GM18517 (cell line): Measurements from ENCODE around the gene SGSM1.
"Not testable (repeated sequence)": the region's sequence is repeated elsewhere in the genome, so short reads cannot be mapped to it uniquely, and the experiment has no call there.

Source experiments
- ATAC-seq: cut with Tn5 transposase; IDR thresholded peaks from one replicate; pipeline ENCODE4 v1.9.1; 2021; ENCODE audit warnings: mild to moderate bottlenecking, moderate library complexity; ENCODE audit not compliant: unreplicated experiment

Gene SGSM1

GRCh38 chr22:24893341-24894070 lies 87.5 kb downstream of the SGSM1 start:
- no peak for ATAC-seq

- ATAC-seq, result no peak
Observed at GRCh38 chr22:24894220-24894975, 88.4 kb downstream of the SGSM1 start.

- ATAC-seq, result no peak
Observed at GRCh38 chr22:24894998-24895397, 89.0 kb downstream of the SGSM1 start.

- no peak for ATAC-seq
Observed at GRCh38 chr22:24901448-24901847, 95.4 kb downstream of the SGSM1 start.

GRCh38 chr22:24905909-24906308 lies 99.9 kb downstream of the SGSM1 start:
- no peak for ATAC-seq

GRCh38 chr22:24907101-24907500 lies 101.1 kb downstream of the SGSM1 start:
- ATAC-seq, result not testable (repeated sequence)

- ATAC-seq, result no peak
Observed at GRCh38 chr22:24920029-24920428, 114.0 kb downstream of the SGSM1 start.

- no peak for ATAC-seq
Observed at GRCh38 chr22:24925586-24926427, 119.8 kb downstream of the SGSM1 start.

- ATAC-seq, result no peak
Observed at GRCh38 chr22:24926428-24926725, 120.4 kb downstream of the SGSM1 start.

- no peak for ATAC-seq
Observed at GRCh38 chr22:24926849-24927579, 121.0 kb downstream of the SGSM1 start.

GRCh38 chr22:24928322-24928721 lies 122.3 kb downstream of the SGSM1 start:
- ATAC-seq, result no peak

GRCh38 chr22:24930678-24931077 lies 124.7 kb downstream of the SGSM1 start:
- no peak for ATAC-seq

GRCh38 chr22:24935771-24936483 lies 129.9 kb downstream of the SGSM1 start:
- ATAC-seq, result no peak

GRCh38 chr22:24937114-24937513 lies 131.1 kb downstream of the SGSM1 start:
- no peak for ATAC-seq

- no peak for ATAC-seq
Observed at GRCh38 chr22:24938741-24939341, 132.8 kb downstream of the SGSM1 start.

- ATAC-seq, result no peak
Observed at GRCh38 chr22:24942301-24942700, 136.3 kb downstream of the SGSM1 start.

- ATAC-seq, result no peak
Observed at GRCh38 chr22:24944217-24944937, 138.4 kb downstream of the SGSM1 start.

GRCh38 chr22:24945430-24945829 lies 139.4 kb downstream of the SGSM1 start:
- ATAC-seq, result no peak

GRCh38 chr22:24947383-24947782 lies 141.4 kb downstream of the SGSM1 start:
- ATAC-seq, result no peak
